HG03520 (cell line): ENCODE measurements around the gene FRG2.
"Not testable (repeated sequence)": the region's sequence is repeated elsewhere in the genome, so short reads cannot be mapped to it uniquely, and the experiment has no call there.

Source experiments
- ATAC-seq: cut with Tn5 transposase; IDR thresholded peaks from one replicate; pipeline ENCODE4 v1.9.1; 2021; ENCODE audit warnings: mild to moderate bottlenecking, moderate library complexity; ENCODE audit not compliant: unreplicated experiment

The FRG2 gene

DNA sequence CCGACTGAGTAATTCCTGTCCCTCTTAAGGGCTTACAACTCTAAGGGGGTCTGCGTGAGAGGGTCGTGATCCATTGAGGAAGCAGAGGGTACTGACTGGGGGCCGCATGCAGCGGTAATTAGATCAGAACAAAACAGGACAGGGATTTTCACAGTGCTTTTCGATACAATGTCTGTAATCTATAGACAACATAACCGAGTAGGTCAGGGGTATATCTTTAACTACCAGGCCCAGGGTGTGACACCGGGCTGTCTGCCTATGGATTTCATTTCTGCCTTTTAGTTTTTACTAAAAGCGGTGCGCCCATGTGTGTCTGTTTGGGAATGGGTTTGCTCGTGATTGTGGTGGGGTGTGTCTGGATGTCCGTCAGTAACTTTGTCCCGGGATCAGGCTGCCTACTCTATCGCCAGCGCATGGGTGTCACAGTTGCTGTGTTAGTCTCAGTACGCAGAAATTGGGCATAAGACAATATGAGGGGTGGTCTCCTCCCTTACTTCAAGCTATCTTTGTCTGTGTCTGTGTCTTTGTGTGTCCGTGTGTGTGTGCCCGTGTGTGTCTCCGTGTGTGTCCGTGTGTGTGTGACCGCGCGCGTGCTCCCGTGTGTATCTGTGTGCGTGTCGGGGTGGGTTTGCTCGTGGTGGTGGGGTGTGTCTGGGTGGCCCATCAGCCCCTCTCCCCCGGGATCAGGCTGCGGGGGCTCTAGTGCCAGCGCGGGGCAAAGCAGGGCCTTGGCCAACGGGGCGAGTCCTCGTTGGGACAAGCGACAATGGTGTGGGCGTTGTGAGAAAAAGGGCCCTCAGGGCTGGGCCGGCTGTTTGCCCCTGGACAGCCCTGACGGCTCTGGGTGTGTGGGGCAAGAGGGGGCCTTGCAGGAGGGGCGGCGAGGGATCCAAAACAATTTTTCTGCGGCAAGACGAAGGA is 10.4 kb downstream of the FRG2 start:
- ATAC-seq = no peak

DNA sequence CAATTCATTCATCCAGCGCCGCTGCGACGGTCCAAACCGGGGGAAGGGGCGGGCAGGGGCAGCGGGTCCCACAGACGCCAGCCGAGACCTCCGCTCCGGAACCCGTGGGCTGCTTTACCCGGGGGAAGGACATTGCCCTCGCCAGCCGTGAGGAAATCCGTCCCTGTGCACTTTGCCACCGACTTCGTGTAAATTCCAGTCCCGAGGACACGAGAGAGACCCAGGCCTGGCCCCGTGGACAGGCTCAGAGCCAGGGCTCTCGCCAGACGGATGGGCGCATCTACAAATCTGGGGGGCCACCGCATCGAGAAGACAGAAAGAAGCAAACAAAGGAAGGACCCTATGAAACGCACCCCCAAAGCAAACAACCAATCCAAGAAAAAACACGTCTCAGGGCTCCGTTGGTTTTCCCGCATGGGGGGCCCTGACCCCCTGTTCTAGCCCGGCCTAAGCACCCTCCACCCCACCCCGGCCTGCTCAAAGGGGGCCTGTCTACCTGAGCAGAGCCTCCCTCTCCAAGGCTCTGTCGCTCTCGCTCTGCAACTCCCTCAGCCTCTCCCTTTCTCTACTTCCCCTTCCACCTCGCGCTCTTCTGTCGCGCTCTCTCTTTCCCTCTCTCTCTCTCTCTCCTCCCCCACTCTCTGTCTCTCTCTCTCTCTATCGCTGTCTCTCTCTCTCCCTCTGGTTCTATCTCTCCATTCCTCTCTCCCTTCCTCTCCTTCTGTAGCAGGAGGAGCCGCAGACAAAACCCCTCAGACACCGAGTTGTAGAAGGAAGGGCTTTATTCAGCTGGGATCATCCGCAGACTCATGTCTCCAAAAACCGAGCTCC is 11.3 kb downstream of the FRG2 start:
- ATAC-seq = no peak

DNA sequence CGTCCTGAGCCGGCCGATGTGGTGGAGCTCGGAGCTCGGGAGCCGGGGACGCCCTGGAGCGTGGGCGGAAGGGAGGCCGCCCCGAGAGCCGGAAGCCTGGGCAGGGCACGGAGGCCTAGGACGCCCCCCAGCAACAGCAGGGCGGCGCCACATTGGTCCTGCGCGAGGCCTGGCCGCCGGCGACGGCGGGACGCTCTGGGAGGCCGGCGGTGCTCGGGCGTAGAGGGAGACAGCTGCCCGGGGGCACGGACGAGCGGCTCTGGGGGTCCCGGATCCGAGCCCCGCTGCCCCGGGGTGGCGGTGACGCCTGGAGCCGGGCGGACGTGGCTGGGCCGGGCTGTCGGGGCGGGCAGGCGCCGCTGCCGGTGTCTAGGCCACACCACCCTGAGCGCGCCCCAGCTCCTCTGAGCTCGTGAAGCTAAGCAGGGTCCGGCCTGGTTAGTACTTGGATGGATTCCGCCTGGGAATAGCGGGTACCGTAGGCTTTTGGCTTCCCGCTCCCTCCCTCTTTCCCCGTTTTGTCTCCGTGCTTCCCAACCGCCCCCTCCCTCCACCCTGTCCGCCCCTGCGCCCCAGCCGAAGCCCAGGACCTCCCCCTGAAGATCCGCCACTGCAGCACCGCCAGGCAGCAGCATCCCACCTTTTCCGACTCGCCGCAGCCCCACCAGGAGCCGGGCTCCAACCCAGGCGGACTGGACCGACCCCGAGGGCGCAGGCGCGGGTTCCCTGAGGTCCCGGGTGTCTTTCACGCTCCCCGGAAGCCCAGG is 12.1 kb downstream of the FRG2 start:
- ATAC-seq = no peak

DNA sequence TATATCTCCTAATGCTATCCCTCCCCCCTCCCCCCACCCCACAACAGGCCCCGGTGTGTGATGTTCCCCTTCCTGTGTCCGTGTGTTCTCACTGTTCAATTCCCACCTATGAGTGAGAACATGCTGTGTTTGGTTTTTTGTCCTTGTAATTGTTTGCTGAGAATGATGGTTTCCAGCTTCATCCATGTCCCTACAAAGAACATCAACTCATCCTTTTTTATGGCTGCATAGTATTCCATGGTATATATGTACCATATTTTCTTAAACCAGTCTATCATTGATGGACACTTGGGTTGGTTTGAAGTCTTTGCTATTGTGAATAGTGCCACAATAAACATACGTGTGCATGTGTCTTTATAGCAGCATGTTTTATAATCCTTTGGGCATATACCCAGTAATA is 37.1 kb downstream of the FRG2 start:
- ATAC-seq = not testable (repeated sequence)

DNA sequence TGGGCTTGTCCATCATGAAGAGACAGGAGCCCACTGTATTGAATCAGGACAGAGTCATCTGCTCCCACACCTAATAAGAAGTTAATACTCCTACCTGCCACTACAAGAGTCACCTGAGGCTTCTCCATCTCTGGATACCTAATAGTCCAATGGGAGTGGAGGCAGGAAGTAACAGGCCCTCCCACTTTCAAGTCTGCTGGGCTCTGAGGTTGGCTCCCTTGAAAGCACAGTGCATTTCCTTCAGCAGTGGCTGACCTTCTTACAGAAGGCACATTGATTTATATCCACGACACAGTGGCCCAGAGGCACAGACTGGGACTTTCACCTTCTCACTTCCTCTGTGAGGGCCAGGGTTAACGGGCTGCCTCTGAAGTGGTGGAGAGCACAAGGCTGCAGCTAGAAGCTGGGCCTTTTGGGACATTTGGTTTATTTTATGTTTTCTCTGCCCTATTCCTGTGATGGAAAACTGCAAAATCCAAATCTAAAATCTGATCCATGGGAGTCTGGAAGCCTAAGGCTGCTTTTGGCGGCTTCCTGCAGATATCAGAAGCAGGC is 38.1 kb downstream of the FRG2 start:
- no peak for ATAC-seq

DNA sequence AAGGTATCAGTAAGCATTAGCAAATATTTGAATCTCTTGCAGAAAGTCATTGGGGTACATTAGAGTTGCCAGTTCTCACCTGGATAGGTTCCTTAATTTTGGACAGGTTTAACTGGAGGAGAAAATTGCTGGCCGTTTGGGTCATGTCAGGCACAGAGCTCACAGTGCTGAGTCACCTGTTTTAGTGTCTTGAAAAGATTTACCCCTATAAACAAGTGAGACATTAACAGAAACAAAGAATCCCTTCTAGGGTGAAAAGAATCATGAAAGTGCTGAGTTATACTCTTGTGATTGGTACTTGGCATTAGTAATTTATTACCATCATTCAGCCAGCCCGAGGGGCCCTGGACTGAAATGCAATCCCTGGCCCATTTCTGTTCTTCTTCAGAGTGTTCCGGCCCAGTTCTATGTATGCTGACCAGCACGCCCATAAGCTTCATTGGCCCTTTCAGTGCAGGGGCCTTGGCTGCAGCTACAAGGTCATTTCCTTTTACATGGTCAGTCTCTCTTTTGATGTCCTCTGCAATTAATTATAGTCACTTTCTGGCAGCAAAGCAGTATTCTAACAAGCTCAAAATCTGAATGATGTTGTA is 41.3 kb downstream of the FRG2 start:
- ATAC-seq = not testable (repeated sequence)

DNA sequence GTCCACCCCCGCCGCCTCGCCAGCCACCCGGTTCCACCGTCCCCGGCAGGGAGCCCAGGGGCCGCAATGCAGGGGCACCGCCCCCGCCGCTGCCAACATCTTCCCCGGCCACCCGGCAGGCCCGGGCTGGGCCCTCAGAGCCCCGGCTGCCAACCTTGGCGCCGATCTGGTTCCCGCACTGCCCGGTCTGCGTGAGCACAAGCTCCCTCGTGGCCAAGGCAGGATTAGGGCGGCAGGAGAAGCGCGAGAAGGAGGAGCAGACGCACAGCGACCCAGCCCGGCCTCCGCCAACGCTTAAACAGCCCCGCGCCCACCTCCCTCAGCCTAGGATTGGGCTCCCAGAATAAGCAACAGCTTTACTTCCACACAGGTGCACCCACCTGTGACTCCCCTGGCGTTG is 42.4 kb downstream of the FRG2 start:
- ATAC-seq = not testable (repeated sequence)

DNA sequence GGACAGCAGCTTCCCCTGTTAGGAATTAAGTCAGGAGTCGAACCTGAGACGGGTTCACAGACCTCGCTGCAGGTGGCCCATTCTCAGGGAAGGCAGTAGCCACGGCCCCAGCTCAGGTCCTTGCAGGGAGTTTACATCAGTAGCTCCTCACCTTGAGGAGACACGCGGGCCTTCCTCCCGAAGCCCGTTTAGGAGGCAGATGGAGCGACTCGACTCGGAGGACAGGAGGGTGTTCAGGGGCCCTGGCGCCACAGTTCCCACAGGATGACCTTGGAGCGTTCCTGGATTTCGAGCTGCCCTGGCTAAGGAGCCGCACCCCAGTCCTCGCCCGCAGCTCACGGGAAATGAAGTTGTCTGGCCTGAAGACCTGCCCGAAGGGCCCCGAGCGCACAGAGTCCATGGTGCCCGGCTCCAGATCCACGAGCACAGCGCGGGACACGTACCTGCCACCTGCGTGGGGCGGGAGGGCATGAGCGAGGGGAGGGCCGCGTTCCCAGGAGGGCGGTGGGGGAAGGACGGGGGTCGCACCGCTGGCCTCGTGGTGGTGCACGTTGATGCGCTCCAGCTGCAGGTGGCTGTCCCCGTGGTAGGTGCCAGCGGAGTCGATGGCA is 43.0 kb downstream of the FRG2 start:
- not testable (repeated sequence) for ATAC-seq

DNA sequence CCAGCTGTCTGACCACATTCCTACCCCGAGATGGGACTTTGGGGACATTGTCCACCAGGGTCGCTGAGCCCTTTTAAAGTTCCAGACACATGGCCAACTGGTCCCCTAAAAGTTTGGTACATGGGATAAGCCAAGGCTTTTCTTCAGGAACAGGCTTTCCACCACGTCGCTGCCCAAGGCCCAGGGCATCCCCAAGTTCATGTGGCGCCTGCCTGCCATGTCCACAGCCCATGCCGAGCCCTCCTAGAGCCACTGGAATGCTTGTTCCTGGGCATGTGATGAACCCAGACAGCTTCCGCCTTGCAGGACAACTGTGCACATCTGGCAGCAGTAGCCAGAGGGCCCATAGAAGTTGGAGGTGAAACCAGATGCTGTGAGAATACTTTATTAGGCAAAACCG is 45.1 kb downstream of the FRG2 start:
- ATAC-seq = no peak

DNA sequence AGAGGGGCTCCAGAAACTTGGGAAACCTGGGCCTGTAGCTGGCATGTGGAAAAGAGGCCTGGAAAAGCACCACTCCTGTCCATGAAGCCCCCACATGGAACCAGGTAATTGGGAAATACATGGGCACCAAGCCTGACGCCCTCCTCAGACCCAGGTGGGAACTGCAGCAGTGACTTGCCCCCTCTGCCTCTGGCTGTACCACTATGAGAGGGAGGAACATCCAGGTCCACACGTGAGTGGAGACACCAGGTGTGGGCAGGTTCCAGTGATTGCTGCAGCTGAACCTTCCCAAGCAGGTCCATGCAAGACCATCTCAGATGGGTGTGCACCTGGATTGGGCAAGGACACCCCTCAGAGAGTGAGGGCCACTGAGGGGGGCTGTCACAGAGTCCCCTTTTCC is 46.8 kb downstream of the FRG2 start:
- not testable (repeated sequence) for ATAC-seq

DNA sequence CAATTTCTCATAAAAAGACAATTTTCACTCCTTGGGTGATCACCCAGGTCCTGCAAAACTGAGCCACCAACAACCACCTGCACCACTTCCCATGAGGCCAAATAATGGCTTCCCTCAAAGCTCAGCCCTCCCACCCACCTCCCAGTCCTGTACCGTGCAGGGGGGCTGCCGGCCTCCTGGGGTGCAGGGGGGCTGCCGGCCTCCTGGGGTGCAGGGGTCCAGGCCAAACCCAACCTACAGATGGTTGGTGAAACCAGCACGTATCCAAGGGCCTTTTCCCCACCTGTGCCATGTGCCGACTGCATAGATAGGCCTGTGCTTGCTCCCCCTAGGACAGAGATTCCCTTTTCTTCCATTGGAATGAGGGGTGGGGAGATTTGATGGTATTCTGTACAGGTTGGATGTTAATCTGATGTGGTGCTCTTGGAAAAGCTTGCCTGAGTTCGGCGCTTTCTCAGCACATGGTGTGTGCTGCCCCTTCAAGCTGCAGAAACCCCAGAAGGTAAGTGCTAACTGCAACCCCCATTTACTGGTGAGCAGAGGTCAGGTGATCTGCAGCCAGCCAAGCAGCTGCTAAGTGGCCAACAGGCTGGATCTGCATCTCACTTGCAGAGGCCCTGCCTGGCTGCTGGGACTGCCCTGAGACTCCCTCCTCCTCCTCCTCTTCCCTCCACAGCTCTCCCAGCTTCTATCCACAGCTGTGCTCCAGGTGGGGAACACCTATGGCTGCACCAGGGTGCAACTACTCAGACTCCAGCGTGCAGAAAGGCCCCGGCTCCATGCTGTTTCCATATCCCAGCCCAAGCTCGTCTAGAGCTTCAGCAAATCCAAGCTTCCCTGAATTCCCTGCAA is 47.6 kb downstream of the FRG2 start:
- no peak for ATAC-seq
